K562 (cell line): ENCODE measurements around the gene ATXN10. TPM values are rescaled to one million over a fixed set of nuclear protein-coding genes. Genes with fewer than 3 reads are reported as not detected.

Source experiments
- ATAC-seq: fragments of 200-7000 bp; cut with Tn5 transposase; 3 replicates; pipeline ENCODE4 v1.9.1; 2020; ENCODE audit warnings: moderate library complexity
- BruUV-seq: library from RNA; stranded (reverse); fragments of 400-500 nt; replicated peaks from 2 replicates; lab custom pipeline; 2021; lab: Mats Ljungman, UMichigan
- CTCF ChIA-PET: fragments of 300-600 bp; formaldehyde crosslinking; extraction: SDS; loops from one replicate; lab custom pipeline; 2021; ENCODE audit warnings: low intra/inter-chr PET ratio; lab: Yijun Ruan, JAX
- POLR2A ChIA-PET: fragments of 300-600, 350-650 bp; sonication (Branson Sonifier 250); formaldehyde crosslinking; extraction: SDS; loops from one replicate; lab custom pipeline; 2021; ENCODE audit warnings: antibody characterized with exemption, inconsistent platforms; lab: Yijun Ruan, JAX
- DNase-seq, 4 experiments: peaks; one replicate each; pipeline versions ENCODE4 v3.0.0 to v3.0.0-alpha.2; 2011 to 2018; ENCODE audit warnings: low spot score in 3 of 4, mixed read lengths in 3 of 4; ENCODE audit errors: extremely low read depth in 1 of 4
- FAIRE-seq: peaks from 2 replicates; lab custom pipeline; 2011; peaks lifted over from hg19 to GRCh38; lab: Jason Lieb, UNC
- H2AFZ ChIP-seq: 2 replicates; pipeline ENCODE4 v1.6.0; 2011; ENCODE audit warnings: low read depth, low read length, control low read depth, inconsistent platforms
- H3K27ac ChIP-seq: fragments of 200-600 bp; 3 replicates; pipeline ENCODE4 v1.8.0; 2011; ENCODE audit warnings: low read depth, mild to moderate bottlenecking, control low read depth, inconsistent platforms, low read length, moderate library complexity, mixed read lengths; ENCODE audit errors: extremely low read depth
- H3K27me3 ChIP-seq, 2 experiments: fragments of 300-600 bp in 1 of 2; 2 replicates in 1 of 2; 3 replicates in 1 of 2; pipeline versions ENCODE4 v1.6.0 to v1.8.0; 2011; ENCODE audit warnings: inconsistent platforms in 2 of 2, low read length in 2 of 2, mild to moderate bottlenecking in 1 of 2, mixed read lengths in 1 of 2, moderate library complexity in 1 of 2; ENCODE audit not compliant: control insufficient read depth in 2 of 2, insufficient read depth in 2 of 2
- H3K36me3 ChIP-seq: fragments of 300-600 bp; 3 replicates; pipeline ENCODE4 v1.8.0; 2011; ENCODE audit warnings: mild to moderate bottlenecking, low read length, inconsistent platforms; ENCODE audit not compliant: control insufficient read depth, insufficient read depth
- H3K4me1 ChIP-seq, 2 experiments: fragments of 200-600 bp in 1 of 2; replicated peaks in 1 of 2; 2 replicates in 1 of 2; 3 replicates in 1 of 2; pipeline versions ENCODE4 v1.5.1 to v1.8.0; 2011; ENCODE audit warnings: inconsistent platforms in 2 of 2, low read length in 2 of 2, mild to moderate bottlenecking in 1 of 2, mixed read lengths in 1 of 2, moderate library complexity in 1 of 2; ENCODE audit not compliant: control insufficient read depth in 2 of 2, insufficient read depth in 2 of 2
- H3K4me2 ChIP-seq: 2 replicates; pipeline ENCODE4 v1.6.1; 2011; ENCODE audit warnings: low read length, control low read depth, inconsistent platforms, mixed read lengths; ENCODE audit not compliant: insufficient read depth
- H3K4me3 ChIP-seq: fragments of 200-600 bp; sonication (generic), shearing (Covaris generic); 2 replicates; pipeline ENCODE4 v1.5.1; 2016; ENCODE audit warnings: control low read depth, inconsistent platforms
- H3K79me2 ChIP-seq: fragments of 200-600 bp; 3 replicates; pipeline ENCODE4 v1.8.0; 2011; ENCODE audit warnings: low read length, inconsistent platforms; ENCODE audit not compliant: control insufficient read depth, insufficient read depth
- H3K9ac ChIP-seq, 2 experiments: 2 replicates each; pipeline versions ENCODE4 v1.6.0 to v1.6.1; 2011; ENCODE audit warnings: low read depth in 2 of 2, low read length in 2 of 2, control low read depth in 1 of 2, inconsistent platforms in 1 of 2, mild to moderate bottlenecking in 1 of 2, mixed read lengths in 1 of 2; ENCODE audit not compliant: insufficient read depth in 1 of 2
- H3K9me1 ChIP-seq: one replicate; pipeline ENCODE4 v1.6.0; 2011; ENCODE audit warnings: inconsistent platforms, mild to moderate bottlenecking, low read length, moderate library complexity; ENCODE audit not compliant: control insufficient read depth, insufficient read depth
- H3K9me3 ChIP-seq: replicated peaks from 2 replicates; pipeline ENCODE4 v1.5.1; 2011; ENCODE audit warnings: low read depth, low read length, inconsistent platforms; ENCODE audit not compliant: control insufficient read depth, insufficient read depth
- H4K20me1 ChIP-seq: replicated peaks from 2 replicates; pipeline ENCODE4 v1.6.1; 2011; ENCODE audit warnings: low read length, inconsistent platforms, mixed read lengths; ENCODE audit not compliant: control insufficient read depth, insufficient read depth
- ETV5 ChIP-seq: sonication (generic); formaldehyde crosslinking; IDR thresholded peaks from 2 replicates; pipeline ENCODE4 v1.4.0; 2020; ENCODE audit warnings: low read depth, mild to moderate bottlenecking, missing genetic modification reagents
- HNRNPH1 ChIP-seq: fragments of 200-400 bp; formaldehyde crosslinking; optimal IDR thresholded peaks from 2 replicates; pipeline ENCODE3; 2017; ENCODE audit warnings: low read depth, mild to moderate bottlenecking, low read length, moderate library complexity
- NEUROD1 ChIP-seq: fragments of 150-350 bp; IDR thresholded peaks from 2 replicates; pipeline ENCODE4 v1.6.1; 2014; ENCODE audit warnings: borderline replicate concordance, low read length, low read depth; ENCODE audit not compliant: partially characterized antibody
- PCBP2 ChIP-seq: fragments of 200-400 bp; formaldehyde crosslinking; IDR thresholded peaks from 2 replicates; pipeline ENCODE4 v1.6.1; 2018; ENCODE audit warnings: low read length, low read depth, mild to moderate bottlenecking, moderate library complexity; ENCODE audit not compliant: poor library complexity, severe bottlenecking
- SRSF7 ChIP-seq: fragments of 200-400 bp; formaldehyde crosslinking; optimal IDR thresholded peaks from 2 replicates; pipeline ENCODE3; 2017; ENCODE audit warnings: mild to moderate bottlenecking, low read depth, low read length
- ZFP36 ChIP-seq: fragments of 150-350 bp; IDR thresholded peaks from 2 replicates; pipeline ENCODE4 v1.6.1; 2018; ENCODE audit warnings: low read length, low read depth; ENCODE audit not compliant: partially characterized antibody
- ZNF561 ChIP-seq: fragments of 450-650 bp; formaldehyde crosslinking; conservative IDR thresholded peaks from 2 replicates; pipeline ENCODE4 v1.4.0; 2020; ENCODE audit warnings: mild to moderate bottlenecking, moderate library complexity
- ZSCAN29 ChIP-seq: fragments of 450-650 bp; IDR thresholded peaks from 2 replicates; pipeline ENCODE4 v1.6.1; 2017
- WGBS: fragments of 100-300 bp; shearing (Covaris generic); methylation state at CpG from one replicate; pipeline ENCODE4 v1.1.6; 2016; ENCODE audit warnings: low coverage, mixed read lengths; ENCODE audit not compliant: insufficient coverage; ENCODE audit errors: missing lambda C conversion rate; 5-methylcytosine and 5-hydroxymethylcytosine counted together
- in situ Hi-C: fragments of 300-500 bp; cut with MboI; formaldehyde crosslinking; loops from 4 replicates; pipeline ENCODE4 v1.15.0; 2018; ENCODE audit warnings: inconsistent platforms, mixed read lengths
- intact Hi-C: fragments of 100-400 bp; cut with micrococcal nuclease; formaldehyde crosslinking; loops from 2 replicates; pipeline ENCODE4 v1.14.2; 2022
- polyA plus RNA-seq, 8 experiments: library from polyadenylated mRNA; depleted of rRNA in 4 of 8; stranded (reverse) in 5 of 8; unstranded in 3 of 8; fragments of >200 nt; fragmentation: Nextera tagmentation in 2 of 8; fragmentation: Illumina TruSeq in 1 of 8; extraction: Ambion mirVana in 2 of 8; extraction: Trizol in 1 of 8; gene quantifications; 2 replicates each; pipeline versions ENCODE4 v1.2.1 to v1.2.3, GENCODE V29; 2011 to 2014; ENCODE audit warnings: inconsistent platforms in 1 of 8, missing spikeins in 1 of 8
- total RNA-seq, 7 experiments: library from RNA; depleted of rRNA in 6 of 7; stranded (reverse); fragments of >200 nt in 6 of 7; fragmentation: Illumina TruSeq in 2 of 7; extraction: Trizol in 2 of 7; gene quantifications; 2 replicates each; pipeline versions ENCODE4 v1.2.1 to v1.2.3, GENCODE V29; 2011 to 2021; ENCODE audit warnings: low replicate concordance in 1 of 7
- TF ChIP-seq, protein P1 (sequence below): fragments of 250-450 bp; sonication (Bioruptor Pico); IDR thresholded peaks from 2 replicates; pipeline ENCODE4 v1.9.0; 2021; ENCODE audit warnings: mild to moderate bottlenecking, inconsistent platforms
- TF ChIP-seq, protein P2 (sequence below): fragments of 200-800 bp; sonication (Bioruptor generic); IDR thresholded peaks from 2 replicates; pipeline ENCODE4 v1.6.1; 2016; ENCODE audit warnings: missing genetic modification characterization, missing compliant biosample characterization
- TF ChIP-seq, protein P3 (sequence below): fragments of 250-450 bp; sonication (Bioruptor Pico); IDR thresholded peaks from 2 replicates; pipeline ENCODE4 v1.8.0; 2022; ENCODE audit warnings: moderate library complexity, mild to moderate bottlenecking, inconsistent platforms

The ATXN10 gene
- total and polyA plus RNA-seq, 9 of the 15 experiments (the other 6 are each of a cell fraction or from before 2014, with no cell fraction given): 11.5 to 190 (median 33.6) TPM

DNA sequence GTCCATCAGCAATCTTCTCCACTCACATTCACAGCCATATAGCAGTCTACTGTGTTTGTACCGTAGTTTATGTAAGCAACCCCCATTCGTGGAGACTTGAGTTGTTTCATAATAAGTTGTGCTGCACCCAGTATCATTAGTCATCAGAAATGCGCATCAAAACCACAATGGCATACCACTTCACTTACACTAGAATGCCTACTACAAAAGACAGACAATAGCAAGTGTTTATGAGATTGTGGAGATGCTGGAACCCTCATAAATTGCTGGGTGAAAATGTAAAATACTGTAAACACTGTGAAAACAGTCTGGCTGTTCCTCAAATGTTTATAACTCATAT is 133.3 kb downstream of the ATXN10 start:
- 78% methylated on average over 3 of the region's 3 CpGs for WGBS
- Histone ChIP-seq H3K9ac (no peak overlapping the region), H3K9me3 (no peaks in the 10 kb centered on the region), H3K4me2 (no peak overlapping the region), H3K79me2 (no peaks in the 10 kb centered on the region), H3K4me1 (no peaks in the 10 kb centered on the region), H3K27ac (no peak overlapping the region), H3K9me1 (no peaks in the 10 kb centered on the region), H4K20me1 (no peaks in the 10 kb centered on the region), H3K4me3 (no peak overlapping the region), H3K27me3 (no peaks in the 10 kb centered on the region), H3K36me3 (0 out of 3 replicates have a peak, but pooled peaks cover 3% of the 10 kb centered on the region), H2AFZ (no peak overlapping the region)
- FAIRE-seq (no peak), ATAC-seq (no peak), DNase-seq (no peak)
- POLR2A ChIA-PET: no interaction called here
- BruUV-seq: no TSS peak
- intact Hi-C loops: no loop called here
- in situ Hi-C loops: no loop called here
- CTCF ChIA-PET: no interaction called here
- no peak for TF ChIP-seq PCBP2
- no peak for TF ChIP-seq SRSF7
- TF ChIP-seq ZFP36: no peak
- no peak for TF ChIP-seq ETV5 (CRISPR knock-in tag)
- TF ChIP-seq, protein P1, sequence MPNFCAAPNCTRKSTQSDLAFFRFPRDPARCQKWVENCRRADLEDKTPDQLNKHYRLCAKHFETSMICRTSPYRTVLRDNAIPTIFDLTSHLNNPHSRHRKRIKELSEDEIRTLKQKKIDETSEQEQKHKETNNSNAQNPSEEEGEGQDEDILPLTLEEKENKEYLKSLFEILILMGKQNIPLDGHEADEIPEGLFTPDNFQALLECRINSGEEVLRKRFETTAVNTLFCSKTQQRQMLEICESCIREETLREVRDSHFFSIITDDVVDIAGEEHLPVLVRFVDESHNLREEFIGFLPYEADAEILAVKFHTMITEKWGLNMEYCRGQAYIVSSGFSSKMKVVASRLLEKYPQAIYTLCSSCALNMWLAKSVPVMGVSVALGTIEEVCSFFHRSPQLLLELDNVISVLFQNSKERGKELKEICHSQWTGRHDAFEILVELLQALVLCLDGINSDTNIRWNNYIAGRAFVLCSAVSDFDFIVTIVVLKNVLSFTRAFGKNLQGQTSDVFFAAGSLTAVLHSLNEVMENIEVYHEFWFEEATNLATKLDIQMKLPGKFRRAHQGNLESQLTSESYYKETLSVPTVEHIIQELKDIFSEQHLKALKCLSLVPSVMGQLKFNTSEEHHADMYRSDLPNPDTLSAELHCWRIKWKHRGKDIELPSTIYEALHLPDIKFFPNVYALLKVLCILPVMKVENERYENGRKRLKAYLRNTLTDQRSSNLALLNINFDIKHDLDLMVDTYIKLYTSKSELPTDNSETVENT (CRISPR knock-in tag): no peak
- TF ChIP-seq, protein P2, sequence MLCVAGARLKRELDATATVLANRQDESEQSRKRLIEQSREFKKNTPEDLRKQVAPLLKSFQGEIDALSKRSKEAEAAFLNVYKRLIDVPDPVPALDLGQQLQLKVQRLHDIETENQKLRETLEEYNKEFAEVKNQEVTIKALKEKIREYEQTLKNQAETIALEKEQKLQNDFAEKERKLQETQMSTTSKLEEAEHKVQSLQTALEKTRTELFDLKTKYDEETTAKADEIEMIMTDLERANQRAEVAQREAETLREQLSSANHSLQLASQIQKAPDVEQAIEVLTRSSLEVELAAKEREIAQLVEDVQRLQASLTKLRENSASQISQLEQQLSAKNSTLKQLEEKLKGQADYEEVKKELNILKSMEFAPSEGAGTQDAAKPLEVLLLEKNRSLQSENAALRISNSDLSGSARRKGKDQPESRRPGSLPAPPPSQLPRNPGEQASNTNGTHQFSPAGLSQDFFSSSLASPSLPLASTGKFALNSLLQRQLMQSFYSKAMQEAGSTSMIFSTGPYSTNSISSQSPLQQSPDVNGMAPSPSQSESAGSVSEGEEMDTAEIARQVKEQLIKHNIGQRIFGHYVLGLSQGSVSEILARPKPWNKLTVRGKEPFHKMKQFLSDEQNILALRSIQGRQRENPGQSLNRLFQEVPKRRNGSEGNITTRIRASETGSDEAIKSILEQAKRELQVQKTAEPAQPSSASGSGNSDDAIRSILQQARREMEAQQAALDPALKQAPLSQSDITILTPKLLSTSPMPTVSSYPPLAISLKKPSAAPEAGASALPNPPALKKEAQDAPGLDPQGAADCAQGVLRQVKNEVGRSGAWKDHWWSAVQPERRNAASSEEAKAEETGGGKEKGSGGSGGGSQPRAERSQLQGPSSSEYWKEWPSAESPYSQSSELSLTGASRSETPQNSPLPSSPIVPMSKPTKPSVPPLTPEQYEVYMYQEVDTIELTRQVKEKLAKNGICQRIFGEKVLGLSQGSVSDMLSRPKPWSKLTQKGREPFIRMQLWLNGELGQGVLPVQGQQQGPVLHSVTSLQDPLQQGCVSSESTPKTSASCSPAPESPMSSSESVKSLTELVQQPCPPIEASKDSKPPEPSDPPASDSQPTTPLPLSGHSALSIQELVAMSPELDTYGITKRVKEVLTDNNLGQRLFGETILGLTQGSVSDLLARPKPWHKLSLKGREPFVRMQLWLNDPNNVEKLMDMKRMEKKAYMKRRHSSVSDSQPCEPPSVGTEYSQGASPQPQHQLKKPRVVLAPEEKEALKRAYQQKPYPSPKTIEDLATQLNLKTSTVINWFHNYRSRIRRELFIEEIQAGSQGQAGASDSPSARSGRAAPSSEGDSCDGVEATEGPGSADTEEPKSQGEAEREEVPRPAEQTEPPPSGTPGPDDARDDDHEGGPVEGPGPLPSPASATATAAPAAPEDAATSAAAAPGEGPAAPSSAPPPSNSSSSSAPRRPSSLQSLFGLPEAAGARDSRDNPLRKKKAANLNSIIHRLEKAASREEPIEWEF (CRISPR knock-in tag): no peak
- TF ChIP-seq HNRNPH1: no peak
- TF ChIP-seq NEUROD1: no peak
- no peak for TF ChIP-seq ZNF561 (CRISPR knock-in tag)
- no peak for TF ChIP-seq ZSCAN29
- TF ChIP-seq, protein P3, sequence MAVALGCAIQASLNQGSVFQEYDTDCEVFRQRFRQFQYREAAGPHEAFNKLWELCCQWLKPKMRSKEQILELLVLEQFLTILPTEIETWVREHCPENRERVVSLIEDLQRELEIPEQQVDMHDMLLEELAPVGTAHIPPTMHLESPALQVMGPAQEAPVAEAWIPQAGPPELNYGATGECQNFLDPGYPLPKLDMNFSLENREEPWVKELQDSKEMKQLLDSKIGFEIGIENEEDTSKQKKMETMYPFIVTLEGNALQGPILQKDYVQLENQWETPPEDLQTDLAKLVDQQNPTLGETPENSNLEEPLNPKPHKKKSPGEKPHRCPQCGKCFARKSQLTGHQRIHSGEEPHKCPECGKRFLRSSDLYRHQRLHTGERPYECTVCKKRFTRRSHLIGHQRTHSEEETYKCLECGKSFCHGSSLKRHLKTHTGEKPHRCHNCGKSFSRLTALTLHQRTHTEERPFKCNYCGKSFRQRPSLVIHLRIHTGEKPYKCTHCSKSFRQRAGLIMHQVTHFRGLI (CRISPR knock-in tag): no peak
